ENCODE measurements around the gene SYNRG.
"Not testable (repeated sequence)": the region's sequence is repeated elsewhere in the genome, so short reads cannot be mapped to it uniquely, and the experiment has no call there.

Gene SYNRG

GRCh38 chr17:37609170-37610040 lies at the start of gene SYNRG:
Gene SYNRG (minus strand): TSS chr17:37609418. CDS start chr17:37609355, 63 bp downstream.
- peak; percentile 91 for DNase-seq

DNA sequence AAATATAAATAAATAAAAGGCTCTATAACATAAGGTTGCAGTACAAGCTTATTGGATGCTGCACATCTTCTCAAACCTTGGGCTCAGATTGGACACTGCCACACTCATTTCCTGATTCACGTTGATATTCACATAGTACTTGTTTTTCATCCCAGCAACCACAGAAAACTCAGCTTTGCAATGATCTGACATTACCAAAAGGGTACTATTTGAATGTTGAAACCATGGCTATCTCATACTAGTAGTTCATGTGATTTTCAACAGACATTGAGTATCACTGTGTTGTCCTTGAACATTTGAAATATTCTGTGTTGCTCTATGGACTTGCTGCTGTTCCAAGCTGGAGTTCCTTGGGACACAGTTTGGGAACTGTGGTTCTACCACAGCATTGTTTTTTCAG lies 48.0 kb upstream of the SYNRG start:
- no peak for DNase-seq

- DNase-seq, result no peak
Observed at GRCh38 chr17:37651849-37652248, 42.6 kb upstream of the SYNRG start.

DNA sequence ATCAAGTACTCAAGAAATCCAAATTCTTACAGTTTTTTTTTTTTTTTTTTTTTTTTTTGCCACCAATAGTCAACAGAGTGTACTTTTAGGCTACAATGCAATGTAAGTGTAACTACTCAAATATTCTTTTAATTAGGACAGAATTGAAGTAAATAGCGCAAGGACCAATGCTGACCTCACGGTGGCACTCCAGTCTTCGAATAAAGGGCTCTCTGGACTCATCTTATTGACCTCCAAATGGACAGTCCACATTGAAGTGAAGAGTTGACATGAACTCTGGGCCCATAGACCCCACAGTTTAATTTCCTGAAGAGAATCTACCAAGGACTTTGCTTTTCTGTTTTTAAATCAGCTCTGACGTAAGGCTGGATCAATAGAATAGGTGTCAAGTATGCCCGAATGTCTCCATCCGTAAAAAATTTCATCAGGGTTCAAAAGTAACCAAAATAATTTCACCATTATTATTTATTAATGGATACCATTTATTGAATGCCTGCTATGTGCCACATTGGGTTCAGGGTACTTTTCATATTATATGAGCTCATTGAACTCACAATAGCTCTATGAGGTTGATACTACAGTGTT lies 41.3 kb upstream of the SYNRG start:
- no peak for DNase-seq

DNA sequence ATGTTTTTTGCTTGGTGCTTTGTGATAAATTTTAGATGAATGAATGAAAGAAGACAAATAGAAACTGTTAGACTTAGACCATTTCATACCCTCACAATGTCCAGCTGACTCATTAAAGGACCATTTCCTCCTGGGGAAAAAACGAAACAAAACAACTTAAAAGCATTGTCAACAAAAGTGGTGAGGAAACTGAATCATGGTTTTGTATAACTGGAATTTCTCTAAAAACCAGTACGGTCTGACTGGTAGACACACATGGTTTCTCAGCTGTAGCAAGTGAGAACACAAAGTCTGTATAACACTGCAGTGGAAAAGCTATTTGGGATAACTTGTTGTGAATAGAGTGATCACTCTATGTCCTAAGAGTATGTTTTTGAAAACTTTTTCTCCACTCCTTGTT lies 39.3 kb upstream of the SYNRG start:
- no peak for DNase-seq

- no peak for DNase-seq
Observed at GRCh38 chr17:37647856-37648255, 38.6 kb upstream of the SYNRG start.

DNA sequence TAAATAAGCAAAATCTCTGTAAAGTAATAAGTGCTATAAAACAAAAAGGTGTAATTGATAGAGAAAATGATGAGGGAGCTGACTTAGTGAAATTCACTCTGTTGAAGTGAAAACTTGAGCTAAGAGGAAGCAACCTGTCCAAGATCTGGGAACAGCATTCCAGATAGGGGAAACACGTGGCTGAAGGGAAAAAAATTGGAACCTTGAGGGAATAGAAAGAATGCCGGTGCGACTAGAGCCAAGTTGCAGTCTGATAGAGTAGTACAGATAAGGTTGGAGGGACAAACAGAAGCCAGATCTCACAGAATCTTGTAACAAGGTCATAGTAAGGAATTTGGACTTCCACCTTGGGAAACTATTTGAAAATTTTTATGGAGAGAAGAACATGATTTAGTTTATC lies 34.7 kb upstream of the SYNRG start:
- DNase-seq, result no peak

DNA sequence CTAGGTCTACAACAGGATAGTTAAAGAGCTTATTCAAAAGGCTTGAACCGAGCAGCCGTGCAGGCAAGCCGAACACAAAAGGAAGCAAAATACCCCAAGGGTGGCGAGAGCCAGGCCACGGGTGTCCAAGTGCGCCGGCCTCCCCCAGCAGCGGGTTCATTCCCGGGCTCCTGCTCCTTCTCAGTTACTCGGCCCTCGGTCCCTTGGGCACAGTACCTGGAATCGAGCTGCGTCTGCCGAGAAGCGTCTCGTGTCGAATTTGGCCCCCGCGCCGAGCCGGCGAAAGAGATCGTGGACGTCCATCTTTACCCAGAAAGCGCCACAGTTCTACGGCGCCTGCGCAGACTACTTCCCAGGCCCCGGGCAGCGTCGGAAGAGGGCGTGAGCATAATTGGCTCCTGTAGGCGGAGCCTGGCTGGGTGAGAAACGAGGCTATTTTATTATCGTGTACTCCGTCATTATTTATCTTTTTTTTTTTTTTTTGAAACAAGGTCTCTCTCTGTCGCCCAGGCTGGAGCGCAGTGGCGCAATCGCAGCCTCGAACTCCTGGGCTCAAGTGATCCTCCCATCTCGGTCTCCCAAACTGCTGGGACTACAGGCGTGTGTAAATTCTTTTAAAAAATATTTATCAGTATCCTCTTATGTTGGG lies 34.0 kb upstream of the SYNRG start, which contains the start of gene DDX52:
TSS of gene DDX52 (minus strand) at position 329 of the 649 bp plus-strand sequence. CDS start at position 303, 26 bp downstream.
- peak; percentile 87 to 88 for DNase-seq

DNA sequence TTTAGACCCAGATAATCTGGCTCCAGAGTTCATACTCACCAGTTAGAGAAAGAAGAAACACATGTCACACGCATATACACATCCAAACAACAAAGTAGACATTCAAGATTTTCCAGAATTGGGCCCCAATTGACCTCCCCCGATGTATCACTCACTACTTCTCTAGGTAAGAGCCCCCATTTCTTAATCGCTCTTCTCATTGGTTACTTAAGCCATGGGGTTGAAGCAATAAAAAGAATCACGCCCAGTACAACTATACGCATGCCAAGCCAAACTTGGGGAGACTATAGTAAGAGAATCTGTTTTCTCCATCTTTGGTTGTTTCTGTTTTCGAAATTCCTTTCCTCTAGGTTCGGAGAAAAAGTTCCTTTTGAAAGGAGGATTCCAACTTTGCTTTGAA lies 33.5 kb upstream of the SYNRG start:
- DNase-seq, result no peak

- no peak for DNase-seq
Observed at GRCh38 chr17:37640015-37640414, 30.8 kb upstream of the SYNRG start.

GRCh38 chr17:37637956-37638355 lies 28.7 kb upstream of the SYNRG start:
- DNase-seq, result no peak

GRCh38 chr17:37616430-37616829 lies 7.2 kb upstream of the SYNRG start:
- DNase-seq, result not testable (repeated sequence)

GRCh38 chr17:37614823-37615222 lies 5.6 kb upstream of the SYNRG start:
- DNase-seq, result no peak

DNA sequence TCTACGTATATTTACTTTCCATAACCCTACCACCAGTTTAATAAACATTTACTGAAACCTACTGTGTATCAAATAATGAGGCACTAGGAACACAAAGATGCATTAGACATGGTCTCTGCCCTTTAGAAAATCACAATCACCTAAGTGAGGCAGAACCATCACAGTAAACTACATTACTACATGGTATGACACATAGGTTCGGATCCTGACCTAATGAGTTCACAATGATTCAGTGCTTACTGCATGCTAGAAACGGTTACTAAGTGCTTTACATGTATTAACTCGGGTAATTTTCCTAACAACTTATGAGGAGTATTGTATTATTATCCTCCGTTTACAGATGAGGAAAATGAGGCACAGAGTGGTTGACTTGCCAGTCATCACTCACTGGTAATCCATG lies 5.2 kb upstream of the SYNRG start:
- DNase-seq, result no peak

DNA sequence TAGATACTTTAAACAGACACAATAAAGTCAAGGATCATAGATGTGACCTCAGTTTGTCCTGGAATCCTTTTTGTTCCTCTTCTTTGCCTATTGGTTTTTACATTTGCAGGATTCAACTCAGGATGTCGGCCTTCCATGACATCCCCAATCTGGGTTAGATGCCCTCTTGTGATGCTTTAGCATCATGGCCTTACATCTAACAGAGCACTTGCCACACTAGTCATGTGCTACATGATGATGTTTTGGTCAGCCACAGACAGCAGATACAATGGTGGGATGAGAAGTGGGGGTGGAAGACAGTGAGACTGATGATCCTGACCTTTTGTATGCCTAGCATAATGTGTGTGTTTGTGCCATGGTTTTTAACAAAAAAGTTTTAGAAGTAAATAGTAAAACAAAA lies 1.8 kb upstream of the SYNRG start:
- DNase-seq, result no peak

- DNase-seq, result not testable (repeated sequence)
Observed at GRCh38 chr17:37610041-37610420, 813 bp upstream of the SYNRG start.

GRCh38 chr17:37608351-37609169 lies 658 bp downstream of the SYNRG start:
- peak in 1 of 2 donors; percentile 11 for DNase-seq

GRCh38 chr17:37607637-37608331 lies 1.4 kb downstream of the SYNRG start:
- peak in 1 of 2 donors; percentile 17 for DNase-seq

- DNase-seq, result peak; percentile 17 to 24
Observed at GRCh38 chr17:37605813-37606505, 3.3 kb downstream of the SYNRG start.

DNA sequence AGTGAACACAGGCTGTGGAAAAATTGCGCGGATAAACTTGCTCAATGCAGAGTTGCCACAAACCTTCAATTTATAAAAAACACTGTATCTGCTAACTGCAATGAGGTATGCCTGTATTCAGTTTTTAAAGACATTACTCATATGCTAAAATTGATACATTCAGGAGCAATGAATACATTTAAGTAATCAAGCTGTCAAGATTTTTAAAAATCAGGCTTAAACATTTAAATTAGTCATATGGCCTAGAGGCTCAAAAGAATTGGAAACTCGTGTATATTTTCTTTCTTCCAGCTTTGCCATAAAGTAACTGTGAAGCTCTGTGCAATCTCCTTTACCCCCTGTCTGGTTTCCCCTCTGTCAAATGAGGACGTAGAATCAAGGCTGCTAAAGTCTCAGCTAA lies 4.1 kb downstream of the SYNRG start:
- no peak for DNase-seq

DNA sequence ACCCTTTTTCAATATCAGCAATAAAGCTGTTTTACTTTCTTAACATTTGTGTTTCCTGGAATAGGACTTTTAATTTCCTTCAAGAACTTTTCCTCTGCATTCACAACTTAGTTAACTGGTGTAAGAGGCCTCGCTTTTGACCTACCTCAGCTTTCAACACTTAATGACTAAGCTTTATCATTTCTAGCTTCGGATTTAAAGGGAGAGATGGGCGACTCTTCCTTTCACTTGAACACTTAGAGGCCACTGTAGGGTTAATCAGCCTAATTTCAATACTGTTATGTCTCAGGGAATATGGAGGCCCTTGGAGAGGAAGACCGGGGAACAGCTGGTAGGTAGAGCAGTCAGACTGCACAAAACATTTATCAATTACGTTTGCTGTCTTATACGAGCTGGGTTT lies 4.7 kb downstream of the SYNRG start:
- DNase-seq, result no peak

DNA sequence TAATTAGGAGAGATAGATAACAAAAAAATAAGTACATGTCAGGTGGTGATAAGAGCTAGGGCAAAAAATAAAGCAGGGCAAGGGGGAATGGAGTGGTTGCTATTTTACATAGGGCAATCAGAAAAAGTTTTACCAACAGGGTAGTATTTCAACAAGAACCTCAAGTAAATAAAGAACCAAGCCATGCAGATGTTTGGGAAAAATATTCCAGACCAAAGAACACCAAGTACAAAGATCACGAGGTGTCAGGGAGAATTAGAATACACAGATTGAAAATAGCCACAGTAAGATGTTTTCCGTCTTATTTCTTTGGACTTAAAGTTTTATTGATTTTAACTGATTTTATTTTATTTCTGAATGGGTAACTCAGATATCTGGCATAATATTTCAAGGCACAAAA lies 11.1 kb downstream of the SYNRG start:
- DNase-seq, result no peak
